Parathyroid adenoma (tissue), 2 donors: ENCODE results near the gene ADCK2.

Experiments used
- H2AFZ ChIP-seq: fragments of 300-600 bp; sonication (generic); one replicate; pipeline ENCODE4 v1.7.0; 2017; ENCODE audit warnings: antibody characterized with exemption, mild to moderate bottlenecking
- H3K27ac ChIP-seq: fragments of 300-600 bp; sonication (generic); one replicate; pipeline ENCODE4 v1.7.0; 2017
- H3K27me3 ChIP-seq: fragments of 300-600 bp; sonication (generic); one replicate; pipeline ENCODE4 v1.7.0; 2017; ENCODE audit warnings: low read length; ENCODE audit not compliant: control insufficient read depth, insufficient read depth
- H3K36me3 ChIP-seq: fragments of 300-600 bp; sonication (generic); one replicate; pipeline ENCODE4 v1.7.0; 2017; ENCODE audit warnings: low read length; ENCODE audit not compliant: control insufficient read depth, insufficient read depth
- H3K4me1 ChIP-seq: fragments of 300-600 bp; sonication (generic); one replicate; pipeline ENCODE4 v1.7.0; 2017; ENCODE audit warnings: control low read depth
- H3K4me2 ChIP-seq: fragments of 300-600 bp; sonication (generic); one replicate; pipeline ENCODE4 v1.7.0; 2017; ENCODE audit warnings: low read length
- H3K4me3 ChIP-seq: fragments of 300-600 bp; sonication (generic); one replicate; pipeline ENCODE4 v1.7.0; 2017; ENCODE audit warnings: low read depth, low read length
- H3K79me2 ChIP-seq: fragments of 300-600 bp; sonication (generic); one replicate; pipeline ENCODE4 v1.7.0; 2017; ENCODE audit warnings: control low read depth
- H3K9ac ChIP-seq: fragments of 300-600 bp; sonication (generic); one replicate; pipeline ENCODE4 v1.7.0; 2017; ENCODE audit warnings: mild to moderate bottlenecking
- H3K9me3 ChIP-seq: fragments of 300-600 bp; sonication (generic); one replicate; pipeline ENCODE4 v1.7.0; 2017; ENCODE audit warnings: low read length; ENCODE audit not compliant: control insufficient read depth
- CTCF ChIP-seq: fragments of 300-600 bp; sonication (generic); IDR thresholded peaks from one replicate; pipeline ENCODE4 v1.7.0; 2017; ENCODE audit warnings: antibody characterized with exemption, mild to moderate bottlenecking
- donor health status: primary hyperparathyroidism.

ADCK2 gene

GRCh38 chr7:140681766-140682165, 9.0 kb downstream of the ADCK2 start:
- H3K36me3 ChIP-seq = no peaks in the 10 kb centered on the region
- TF ChIP-seq CTCF = no peak

GRCh38 chr7:140683657-140684056, 10.9 kb downstream of the ADCK2 start:
- Histone ChIP-seq H3K27me3 (no peaks in the 10 kb centered on the region), H3K79me2 (no peaks in the 10 kb centered on the region), H3K4me1 (no peaks in the 10 kb centered on the region), H3K4me2 (no peak overlapping the region), H2AFZ (no peak overlapping the region), H3K4me3 (no peak overlapping the region), H3K9me3 (no peaks in the 10 kb centered on the region), H3K27ac (no peak overlapping the region), H3K9ac (no peak overlapping the region), H3K36me3 (no peaks in the 10 kb centered on the region)
- no peak for TF ChIP-seq CTCF

More at GRCh38 chr7:140681766-140682165, 9.0 kb downstream of the ADCK2 start:
- Histone ChIP-seq H3K79me2 (no peaks in the 10 kb centered on the region), H3K4me2 (no peak overlapping the region), H3K4me3 (no peak overlapping the region), H2AFZ (no peak overlapping the region), H3K9me3 (no peaks in the 10 kb centered on the region), H3K9ac (no peak overlapping the region), H3K4me1 (no peaks in the 10 kb centered on the region), H3K27ac (no peak overlapping the region), H3K27me3 (no peaks in the 10 kb centered on the region)

DNA sequence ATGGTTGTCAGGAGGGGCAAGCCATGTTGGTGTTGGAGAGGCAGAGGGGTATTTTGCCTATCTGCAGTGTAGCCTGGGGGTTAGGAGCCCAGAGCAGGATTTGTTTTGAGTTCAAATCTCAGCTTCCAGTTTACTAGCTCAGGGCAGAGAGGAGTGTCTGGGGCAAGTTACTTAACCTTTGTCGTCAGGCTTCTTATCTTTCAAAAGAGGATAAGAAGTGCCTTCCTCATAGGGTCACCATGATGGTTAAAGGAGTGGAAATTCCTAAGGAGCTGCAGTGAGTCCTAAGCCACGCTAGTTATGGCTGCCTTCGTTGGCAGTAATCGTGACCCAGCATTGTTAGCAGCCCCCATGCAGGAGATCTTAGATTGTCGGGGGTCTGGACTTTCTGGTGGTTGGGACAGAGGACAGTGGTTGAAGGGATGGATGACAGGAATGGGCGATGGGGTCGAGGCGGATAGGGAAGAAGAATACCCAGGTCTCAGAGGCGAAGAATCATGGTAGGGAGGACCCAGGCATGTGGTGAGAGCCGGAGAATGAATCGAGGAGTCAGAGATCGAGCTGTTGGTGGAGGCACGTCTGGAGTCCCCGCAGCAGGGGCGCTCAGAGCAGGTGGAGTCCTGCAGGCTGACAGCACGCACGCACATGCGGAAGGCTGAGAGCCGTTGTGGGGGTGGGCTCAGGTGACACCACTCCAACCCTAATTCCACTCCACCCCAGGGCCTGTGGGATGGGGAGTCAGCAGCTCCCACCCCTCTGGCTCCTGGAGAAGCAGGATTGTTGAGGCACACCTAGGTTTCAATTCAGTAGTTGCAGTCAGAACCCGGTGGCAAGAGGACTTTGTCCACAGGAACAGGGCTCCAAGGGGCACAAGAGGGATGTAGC, 11.6 kb downstream of the ADCK2 start:
- H3K27me3 ChIP-seq = no peaks in the 10 kb centered on the region
- no peaks in the 10 kb centered on the region for H3K36me3 ChIP-seq
- no peaks in the 10 kb centered on the region for H3K79me2 ChIP-seq
- H3K4me1 ChIP-seq = no peaks in the 10 kb centered on the region
- no peak for TF ChIP-seq CTCF
- no peak overlapping the region for H2AFZ ChIP-seq
- no peak overlapping the region for H3K4me2 ChIP-seq
- H3K27ac ChIP-seq = no peak overlapping the region
- H3K9ac ChIP-seq = no peak overlapping the region
- H3K9me3 ChIP-seq = no peaks in the 10 kb centered on the region
- no peak overlapping the region for H3K4me3 ChIP-seq

GRCh38 chr7:140685407-140686087, 12.8 kb downstream of the ADCK2 start:
- no peak overlapping the region for H2AFZ ChIP-seq
- no peaks in the 10 kb centered on the region for H3K4me1 ChIP-seq
- H3K9ac ChIP-seq = no peak overlapping the region
- no peaks in the 10 kb centered on the region for H3K36me3 ChIP-seq
- H3K79me2 ChIP-seq = no peaks in the 10 kb centered on the region
- H3K27ac ChIP-seq = no peak overlapping the region
- no peak overlapping the region for H3K4me2 ChIP-seq
- no peaks in the 10 kb centered on the region for H3K9me3 ChIP-seq
- no peak overlapping the region for H3K4me3 ChIP-seq
- no peaks in the 10 kb centered on the region for H3K27me3 ChIP-seq
- no peak for TF ChIP-seq CTCF
